ENCODE results near the gene SLC25A6. TPM values are rescaled to one million over a fixed set of nuclear protein-coding genes. Genes with fewer than 3 reads are reported as not detected.

Gene SLC25A6
- total and polyA plus RNA-seq, 2 of the 13 experiments (the other 11 are each of a cell fraction or from before 2014, with no cell fraction given): 138 to 581 TPM

DNA sequence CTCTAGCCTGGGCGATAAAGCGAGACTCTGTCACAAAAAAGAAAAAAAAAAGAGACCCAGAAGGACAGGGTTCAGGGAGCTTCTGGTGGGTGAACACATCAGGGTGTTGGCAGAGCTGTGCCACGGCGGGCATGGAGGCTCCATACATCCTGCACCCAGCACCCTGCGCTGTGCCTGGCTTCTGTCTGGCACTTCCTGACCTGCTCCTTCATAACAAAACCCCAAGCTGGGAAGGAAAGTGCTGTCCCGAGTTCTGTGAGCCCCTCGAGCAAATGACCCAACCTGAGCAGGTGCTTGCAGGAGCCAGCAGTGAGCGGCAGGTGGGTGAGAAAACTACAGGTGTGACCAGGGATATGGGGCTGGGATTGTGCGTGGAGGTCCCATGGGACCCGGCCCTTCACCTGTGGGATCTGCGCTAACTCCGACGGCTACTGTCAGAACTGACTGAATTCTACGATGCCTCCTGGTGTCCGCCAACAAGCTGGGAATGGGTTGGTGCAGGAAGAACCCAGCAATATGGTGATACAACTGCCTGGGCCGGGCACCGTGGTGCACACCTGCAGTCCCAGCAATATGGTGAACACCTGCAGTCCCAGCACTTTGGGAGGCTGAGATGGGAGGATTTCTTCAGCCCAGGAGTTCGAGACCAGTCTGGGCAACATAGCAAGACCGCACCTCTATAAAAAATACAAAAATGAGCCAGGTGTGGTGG is 41.9 kb upstream of the SLC25A6 start (continued):
- TF ChIP-seq AHDC1 (CRISPR knock-in tag; IDR thresholded peaks at IDR 0.05; ENCODE audit: borderline replicate concordance): no peak
- TF ChIP-seq ETV6 (CRISPR knock-in tag; conservative IDR thresholded peaks at IDR 0.05): no peak
- TF ChIP-seq PAWR (CRISPR knock-in tag; IDR thresholded peaks at IDR 0.05; ENCODE audit: borderline replicate concordance): no peak
- TF ChIP-seq BHLHE40 (IDR thresholded peaks at IDR 0.05; ENCODE audit: low read length): no peak
- TF ChIP-seq ZNF788 (CRISPR knock-in tag; IDR thresholded peaks at IDR 0.05; ENCODE audit: borderline replicate concordance): no peak
- no peak for TF ChIP-seq HCFC1 (IDR thresholded peaks at IDR 0.05; ENCODE audit: low read depth, low read length)
- TF ChIP-seq ZNF441 (CRISPR knock-in tag; IDR thresholded peaks at IDR 0.05; ENCODE audit: borderline replicate concordance): no peak
- TF ChIP-seq ATRX (CRISPR knock-in tag; IDR thresholded peaks at IDR 0.05; ENCODE audit: borderline replicate concordance): no peak
- no peak for TF ChIP-seq ZNF101 (CRISPR knock-in tag; IDR thresholded peaks at IDR 0.05; ENCODE audit: borderline replicate concordance, low read depth)
- no peak for TF ChIP-seq ZNF44 (CRISPR knock-in tag; IDR thresholded peaks at IDR 0.05)
